ENCODE measurements around the gene LRRC34.
A peak's percentile ranks its signal among the peaks of the same experiment; 100 is the strongest.

The LRRC34 gene

GRCh38 chr3:169812332-169813235 is at the start of gene LRRC34, which contains the start of gene LRRIQ4:
TSS of gene LRRC34 (minus strand) at chr3:169812904. CDS start at chr3:169812548, 356 bp downstream.
TSS of gene LRRIQ4 (plus strand) at chr3:169812870. CDS start at chr3:169821922, 9,052 bp downstream.
- peak; percentile 85 for DNase-seq

GRCh38 chr3:169861871-169862270 is 49.2 kb upstream of the LRRC34 start:
- DNase-seq: no peak

GRCh38 chr3:169857811-169858210 is 45.1 kb upstream of the LRRC34 start:
- no peak for DNase-seq

GRCh38 chr3:169855514-169855913 is 42.8 kb upstream of the LRRC34 start:
- DNase-seq: no peak

GRCh38 chr3:169850618-169851017 is 37.9 kb upstream of the LRRC34 start:
- no peak for DNase-seq

- no peak for DNase-seq
Measured at GRCh38 chr3:169848741-169849140, 36.0 kb upstream of the LRRC34 start.

- no peak for DNase-seq
Measured at GRCh38 chr3:169847896-169848295, 35.2 kb upstream of the LRRC34 start.

- DNase-seq: no peak
Measured at GRCh38 chr3:169846458-169847193, 33.9 kb upstream of the LRRC34 start.

- no peak for DNase-seq
Measured at GRCh38 chr3:169842960-169843359, 30.3 kb upstream of the LRRC34 start.

- no peak for DNase-seq
Measured at GRCh38 chr3:169841171-169841570, 28.5 kb upstream of the LRRC34 start.

- DNase-seq: no peak
Measured at GRCh38 chr3:169838511-169839030, 25.9 kb upstream of the LRRC34 start.

GRCh38 chr3:169836942-169837275 is 24.2 kb upstream of the LRRC34 start:
- DNase-seq: no peak

GRCh38 chr3:169836078-169836941 is 23.6 kb upstream of the LRRC34 start:
- DNase-seq: no peak

GRCh38 chr3:169835533-169835932 is 22.8 kb upstream of the LRRC34 start:
- DNase-seq: no peak

GRCh38 chr3:169827712-169828111 is 15.0 kb upstream of the LRRC34 start:
- no peak for DNase-seq

GRCh38 chr3:169825316-169825715 is 12.6 kb upstream of the LRRC34 start:
- no peak for DNase-seq

GRCh38 chr3:169822983-169823382 is 10.3 kb upstream of the LRRC34 start:
- no peak for DNase-seq

- no peak for DNase-seq
Measured at GRCh38 chr3:169822540-169822939, 9.8 kb upstream of the LRRC34 start.

- no peak for DNase-seq
Measured at GRCh38 chr3:169822091-169822490, 9.4 kb upstream of the LRRC34 start.

GRCh38 chr3:169818316-169818715 is 5.6 kb upstream of the LRRC34 start:
- no peak for DNase-seq

GRCh38 chr3:169815590-169816150 is 3.0 kb upstream of the LRRC34 start:
- no peak for DNase-seq

- DNase-seq: peak; percentile 86
Measured at GRCh38 chr3:169813757-169814517, 1.2 kb upstream of the LRRC34 start.

Measured in activated CD4-positive, alpha-beta T cell treated with anti-CD3 and anti-CD28 coated beads for 48 hours (primary cell).